ENCODE results near the gene SPOCK3.
"Not testable (repeated sequence)": the region's sequence is repeated elsewhere in the genome, so short reads cannot be mapped to it uniquely, and the experiment has no call there.

The SPOCK3 gene

GRCh38 chr4:167234316-167234881 is at the start of gene SPOCK3:
TSS of gene SPOCK3 (minus strand) at chr4:167234494.
- Histone ChIP-seq H3K9ac (ENCODE audit: low read depth, low read length) (peak within 1 kb of the TSS; percentile 67; the same call in 1 of the 2 replicates), H3K4me1 (ENCODE audit: insufficient read depth, low read length) (no peaks in the 10 kb centered on the region), H3K36me3 (ENCODE audit: insufficient read depth, low read length) (no peaks in the 10 kb centered on the region), H3K9me3 (ENCODE audit: control insufficient read depth, insufficient read depth, low read length) (no peaks in the 10 kb centered on the region)

GRCh38 chr4:167282171-167282864 is 48.0 kb upstream of the SPOCK3 start:
- Histone ChIP-seq H3K4me1 (ENCODE audit: insufficient read depth, low read length) (no peaks in the 10 kb centered on the region; the same call in 1 of the 2 replicates), H3K9me3 (ENCODE audit: control insufficient read depth, insufficient read depth, low read length) (no peaks in the 10 kb centered on the region), H3K36me3 (ENCODE audit: insufficient read depth, low read length) (no peaks in the 10 kb centered on the region), H3K9ac (ENCODE audit: low read depth, low read length) (peak overlapping the region; percentile 40; the same call in 1 of the 2 replicates)

- not testable (repeated sequence) for H3K4me1 ChIP-seq (ENCODE audit: insufficient read depth, low read length)
Observed at GRCh38 chr4:167281545-167281944, 47.3 kb upstream of the SPOCK3 start.

GRCh38 chr4:167274351-167274750 is 40.1 kb upstream of the SPOCK3 start:
- H3K9me3 ChIP-seq (ENCODE audit: control insufficient read depth, insufficient read depth, low read length), result no peaks in the 10 kb centered on the region
- no peak overlapping the region for H3K9ac ChIP-seq (ENCODE audit: low read depth, low read length)
- H3K36me3 ChIP-seq (ENCODE audit: insufficient read depth, low read length), result no peaks in the 10 kb centered on the region
- no peaks in the 10 kb centered on the region for H3K4me1 ChIP-seq (ENCODE audit: insufficient read depth, low read length)

More at GRCh38 chr4:167281545-167281944, 47.3 kb upstream of the SPOCK3 start:
- H3K9ac ChIP-seq (ENCODE audit: low read depth, low read length), result peak overlapping the region; percentile 40
- H3K9me3 ChIP-seq (ENCODE audit: control insufficient read depth, insufficient read depth, low read length); H3K36me3 ChIP-seq (ENCODE audit: insufficient read depth, low read length): not testable (repeated sequence)

- Histone ChIP-seq H3K9me3 (ENCODE audit: control insufficient read depth, insufficient read depth, low read length) (no peaks in the 10 kb centered on the region), H3K36me3 (ENCODE audit: insufficient read depth, low read length) (no peaks in the 10 kb centered on the region), H3K4me1 (ENCODE audit: insufficient read depth, low read length) (peaks cover 8% of the 10 kb centered on the region; the same call in 1 of the 2 replicates), H3K9ac (ENCODE audit: low read depth, low read length) (no peak overlapping the region)
Observed at GRCh38 chr4:167265231-167265630, 30.9 kb upstream of the SPOCK3 start.

- H3K36me3 ChIP-seq (ENCODE audit: insufficient read depth, low read length), result no peaks in the 10 kb centered on the region
- no peaks in the 10 kb centered on the region for H3K9me3 ChIP-seq (ENCODE audit: control insufficient read depth, insufficient read depth, low read length)
- H3K4me1 ChIP-seq (ENCODE audit: insufficient read depth, low read length), result no peaks in the 10 kb centered on the region
- H3K9ac ChIP-seq (ENCODE audit: low read depth, low read length), result no peak overlapping the region
Observed at GRCh38 chr4:167248271-167248670, 14.0 kb upstream of the SPOCK3 start.

- Histone ChIP-seq H3K36me3 (ENCODE audit: insufficient read depth, low read length) (no peaks in the 10 kb centered on the region), H3K9ac (ENCODE audit: low read depth, low read length) (no peak overlapping the region), H3K4me1 (ENCODE audit: insufficient read depth, low read length) (no peaks in the 10 kb centered on the region), H3K9me3 (ENCODE audit: control insufficient read depth, insufficient read depth, low read length) (no peaks in the 10 kb centered on the region)
Observed at GRCh38 chr4:167239627-167240026, 5.3 kb upstream of the SPOCK3 start.

- Histone ChIP-seq H3K36me3 (ENCODE audit: insufficient read depth, low read length) (no peaks in the 10 kb centered on the region), H3K9me3 (ENCODE audit: control insufficient read depth, insufficient read depth, low read length) (no peaks in the 10 kb centered on the region), H3K4me1 (ENCODE audit: insufficient read depth, low read length) (no peaks in the 10 kb centered on the region), H3K9ac (ENCODE audit: low read depth, low read length) (no peak overlapping the region)
Observed at GRCh38 chr4:167238226-167238625, 3.9 kb upstream of the SPOCK3 start.

- H3K9me3 ChIP-seq (ENCODE audit: control insufficient read depth, insufficient read depth, low read length), result no peaks in the 10 kb centered on the region
- peak overlapping the region; percentile 67; the same call in 1 of the 2 replicates for H3K9ac ChIP-seq (ENCODE audit: low read depth, low read length)
- H3K4me1 ChIP-seq (ENCODE audit: insufficient read depth, low read length), result no peaks in the 10 kb centered on the region
- H3K36me3 ChIP-seq (ENCODE audit: insufficient read depth, low read length), result no peaks in the 10 kb centered on the region
Observed at GRCh38 chr4:167233685-167234315, 494 bp downstream of the SPOCK3 start.

GRCh38 chr4:167232805-167233684 is 1.2 kb downstream of the SPOCK3 start:
- Histone ChIP-seq H3K4me1 (ENCODE audit: insufficient read depth, low read length) (no peaks in the 10 kb centered on the region), H3K9ac (ENCODE audit: low read depth, low read length) (peak overlapping the region; percentile 67; the same call in 1 of the 2 replicates), H3K9me3 (ENCODE audit: control insufficient read depth, insufficient read depth, low read length) (no peaks in the 10 kb centered on the region), H3K36me3 (ENCODE audit: insufficient read depth, low read length) (no peaks in the 10 kb centered on the region)

GRCh38 chr4:167230744-167231143 is 3.5 kb downstream of the SPOCK3 start:
- no peak overlapping the region for H3K9ac ChIP-seq (ENCODE audit: low read depth, low read length)
- H3K36me3 ChIP-seq (ENCODE audit: insufficient read depth, low read length), result no peaks in the 10 kb centered on the region
- H3K4me1 ChIP-seq (ENCODE audit: insufficient read depth, low read length), result no peaks in the 10 kb centered on the region
- H3K9me3 ChIP-seq (ENCODE audit: control insufficient read depth, insufficient read depth, low read length), result no peaks in the 10 kb centered on the region

- Histone ChIP-seq H3K9me3 (ENCODE audit: control insufficient read depth, insufficient read depth, low read length) (no peaks in the 10 kb centered on the region), H3K4me1 (ENCODE audit: insufficient read depth, low read length) (no peaks in the 10 kb centered on the region), H3K9ac (ENCODE audit: low read depth, low read length) (no peak overlapping the region), H3K36me3 (ENCODE audit: insufficient read depth, low read length) (no peaks in the 10 kb centered on the region)
Observed at GRCh38 chr4:167222099-167222498, 12.2 kb downstream of the SPOCK3 start.

GRCh38 chr4:167221084-167221483 is 13.2 kb downstream of the SPOCK3 start:
- Histone ChIP-seq H3K9me3 (ENCODE audit: control insufficient read depth, insufficient read depth, low read length) (no peaks in the 10 kb centered on the region), H3K36me3 (ENCODE audit: insufficient read depth, low read length) (no peaks in the 10 kb centered on the region), H3K4me1 (ENCODE audit: insufficient read depth, low read length) (no peaks in the 10 kb centered on the region), H3K9ac (ENCODE audit: low read depth, low read length) (no peak overlapping the region)

GRCh38 chr4:167218022-167218608 is 16.2 kb downstream of the SPOCK3 start:
- Histone ChIP-seq H3K4me1 (ENCODE audit: insufficient read depth, low read length) (no peaks in the 10 kb centered on the region), H3K9ac (ENCODE audit: low read depth, low read length) (no peak overlapping the region), H3K9me3 (ENCODE audit: control insufficient read depth, insufficient read depth, low read length) (no peaks in the 10 kb centered on the region), H3K36me3 (ENCODE audit: insufficient read depth, low read length) (no peaks in the 10 kb centered on the region)
